ENCODE results near the gene ASF1B.
"Not testable (repeated sequence)": the region's sequence is repeated elsewhere in the genome, so short reads cannot be mapped to it uniquely, and the experiment has no call there.

The ASF1B gene

DNA sequence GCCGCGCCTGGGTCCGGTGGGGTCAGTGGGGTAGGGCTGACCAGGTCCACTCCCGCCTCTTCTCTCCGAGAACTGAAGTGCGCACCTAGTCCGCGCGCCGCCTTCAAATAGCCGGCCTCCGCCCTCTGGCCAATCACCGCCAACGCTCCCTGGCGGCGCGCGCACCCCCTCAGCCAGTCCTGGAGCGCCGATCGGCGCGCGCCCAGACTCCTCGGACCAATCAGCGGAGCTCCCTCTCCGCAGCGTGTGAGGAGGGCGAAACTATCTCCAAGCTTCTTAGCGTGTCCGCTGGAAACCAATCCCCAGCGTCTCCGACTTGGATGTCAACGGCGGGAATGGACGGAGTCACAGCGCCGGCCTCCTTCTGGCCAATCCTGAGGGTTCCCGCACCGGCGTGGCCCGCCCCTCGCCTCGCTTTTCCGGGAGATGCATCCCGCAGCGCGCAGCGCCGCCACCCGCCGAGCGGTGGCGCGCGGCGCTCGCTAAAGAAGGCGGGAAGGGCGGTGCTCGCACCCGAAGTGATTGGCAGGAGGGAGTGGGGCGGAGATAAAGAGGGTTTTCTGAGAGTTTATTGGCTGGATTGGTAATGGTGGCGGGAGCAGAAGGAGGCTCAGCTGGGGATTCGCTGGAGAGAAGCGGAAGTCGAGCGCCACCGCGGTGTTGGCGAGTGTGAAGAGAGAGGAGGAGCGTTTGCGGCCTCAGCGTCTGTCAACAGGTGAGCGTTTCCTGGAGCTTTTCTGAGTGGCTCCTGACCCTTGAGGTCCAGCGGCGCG lies at the start of gene ASF1B:
Gene ASF1B (minus strand): TSS at position 81 of the 773 bp plus-strand sequence. CDS start 133 bp downstream, outside the sequence.
- no peaks in the 10 kb centered on the region for H3K9me3 Mint-ChIP-seq
- DNase-seq: peak; percentile 99
- peak within 1 kb of the TSS; percentile 93 for H3K27ac Mint-ChIP-seq
- peaks cover 33% of the 10 kb centered on the region for H3K36me3 Mint-ChIP-seq
- peak within 1 kb of the TSS; percentile 80 for H3K4me3 Mint-ChIP-seq
- H3K4me1 Mint-ChIP-seq: peaks cover 57% of the 10 kb centered on the region
- H3K27me3 Mint-ChIP-seq: no peaks in the 10 kb centered on the region
- CTCF ChIA-PET: interaction anchor here (0.6 to 3.3 kb wide), 38 partner anchors 9 to 389 kb away, joined by 3 to 18 read pairs (median 4); no protein-coding TSS in a partner anchor

DNA sequence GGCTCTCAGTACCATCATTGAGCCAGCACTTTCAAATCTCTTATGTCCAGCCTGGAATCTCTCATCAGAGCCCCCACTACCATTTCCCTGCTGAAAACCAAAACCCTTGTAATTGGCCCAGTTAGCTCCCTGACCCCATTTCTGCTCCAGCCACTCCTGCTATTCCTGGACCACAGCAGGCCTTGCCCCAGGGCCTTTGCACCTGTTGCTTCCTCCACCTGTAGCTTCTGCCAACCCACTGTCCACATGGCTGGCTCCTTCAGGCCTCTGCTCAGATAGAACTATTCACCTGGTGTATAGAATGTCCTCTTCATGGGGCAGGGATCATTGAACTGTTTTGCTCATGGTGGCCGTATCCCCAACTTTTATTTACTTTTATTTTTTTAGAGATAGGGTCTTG lies 49.3 kb upstream of the ASF1B start:
- CTCF ChIA-PET: interaction anchor here (1.1 kb wide), 2 partner anchors 13 to 27 kb away, joined by 3 to 5 read pairs; no protein-coding TSS in a partner anchor
- not testable (repeated sequence) for H3K27ac Mint-ChIP-seq, H3K4me1 Mint-ChIP-seq, H3K27me3 Mint-ChIP-seq, H3K9me3 Mint-ChIP-seq, DNase-seq, H3K36me3 Mint-ChIP-seq, H3K4me3 Mint-ChIP-seq

DNA sequence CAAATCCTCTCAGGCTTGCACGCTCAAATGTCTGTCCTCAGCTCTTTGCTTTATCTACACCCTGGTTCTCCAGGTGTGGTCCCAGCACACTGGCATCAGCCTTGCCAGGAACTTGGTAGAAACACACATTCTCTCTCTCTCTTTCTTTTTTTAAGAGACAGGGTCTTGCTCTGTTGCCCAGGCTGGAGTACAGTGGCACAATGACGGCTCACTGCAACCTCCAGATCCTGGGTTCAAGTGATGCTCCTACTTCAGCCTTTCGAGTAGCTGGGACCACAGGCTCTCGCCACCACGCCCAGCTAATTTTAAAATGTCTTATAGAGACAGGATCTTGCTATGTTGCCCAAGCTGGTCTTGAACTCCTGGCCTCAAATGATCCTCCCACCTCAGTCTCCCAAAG lies 48.8 kb upstream of the ASF1B start:
- CTCF ChIA-PET: interaction anchor here (1.1 kb wide), 2 partner anchors 14 to 27 kb away, joined by 3 to 5 read pairs; no protein-coding TSS in a partner anchor
- Mint-ChIP-seq H3K36me3 (no peaks in the 10 kb centered on the region), H3K4me3 (no peak overlapping the region), H3K9me3 (no peaks in the 10 kb centered on the region), H3K27me3 (no peaks in the 10 kb centered on the region), H3K27ac (no peak overlapping the region), H3K4me1 (peaks cover under 1% of the 10 kb centered on the region)
- DNase-seq: no peak

DNA sequence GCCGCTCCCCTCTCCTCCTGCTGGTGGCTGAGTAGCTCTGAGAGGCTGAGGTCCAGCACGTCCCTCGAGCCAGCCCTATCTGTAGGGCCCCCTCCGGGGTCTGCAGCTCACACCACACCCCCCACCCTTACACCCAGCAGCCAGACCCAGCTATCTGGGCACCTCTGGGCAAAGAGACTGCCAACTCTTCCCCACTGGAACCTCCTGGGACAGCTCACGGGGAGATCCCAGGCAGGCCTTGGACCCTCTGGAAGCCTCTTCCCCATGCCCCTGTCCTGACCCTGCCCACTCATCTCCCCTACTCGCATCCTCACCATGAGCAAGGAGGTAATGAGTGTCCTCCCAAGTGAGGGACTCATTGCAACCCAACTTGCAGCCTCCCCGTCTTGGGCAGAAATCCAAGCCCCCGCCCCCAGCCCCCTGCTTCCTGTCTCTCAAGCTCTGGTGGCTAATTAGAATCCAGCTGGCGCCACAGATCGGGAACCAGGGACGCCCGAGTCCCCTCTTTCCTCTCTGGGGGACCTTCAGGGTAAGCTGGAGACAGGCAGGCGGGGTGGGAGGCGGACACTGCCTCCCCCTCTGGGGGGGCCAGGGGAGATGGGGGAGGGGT lies 47.5 kb upstream of the ASF1B start:
- Mint-ChIP-seq H3K9me3 (no peaks in the 10 kb centered on the region), H3K27ac (no peak overlapping the region), H3K27me3 (no peaks in the 10 kb centered on the region), H3K4me3 (no peak overlapping the region), H3K4me1 (no peaks in the 10 kb centered on the region), H3K36me3 (no peaks in the 10 kb centered on the region)
- CTCF ChIA-PET: interaction anchor here (0.6 kb wide), 1 partner anchor 126 kb away, joined by 4 read pairs; no protein-coding TSS in a partner anchor
- DNase-seq: no peak

DNA sequence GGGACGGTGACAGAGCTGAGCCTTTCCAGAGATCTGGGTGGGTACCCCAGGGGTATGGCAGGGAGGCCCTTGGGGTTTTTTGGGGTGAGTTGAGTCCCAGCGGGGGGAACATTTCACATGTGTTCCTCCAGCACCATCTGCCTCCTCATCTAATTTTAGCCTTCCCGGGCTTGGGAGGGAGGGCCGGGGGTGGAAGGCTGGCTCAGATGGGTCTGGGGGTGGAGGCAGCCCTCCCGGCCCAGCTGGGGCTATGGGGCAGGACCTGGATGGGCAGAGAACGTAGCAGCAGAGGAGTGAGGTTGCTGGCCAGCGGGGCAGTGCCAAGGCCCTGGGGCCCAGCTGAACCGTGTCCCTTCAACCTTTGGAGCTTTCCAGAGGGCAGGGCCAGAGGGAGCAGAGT lies 46.1 kb upstream of the ASF1B start:
- no peak overlapping the region for H3K27ac Mint-ChIP-seq
- CTCF ChIA-PET: no interaction called here
- no peaks in the 10 kb centered on the region for H3K36me3 Mint-ChIP-seq
- H3K9me3 Mint-ChIP-seq: no peaks in the 10 kb centered on the region
- no peaks in the 10 kb centered on the region for H3K27me3 Mint-ChIP-seq
- H3K4me3 Mint-ChIP-seq: no peak overlapping the region
- DNase-seq: no peak
- H3K4me1 Mint-ChIP-seq: no peaks in the 10 kb centered on the region

DNA sequence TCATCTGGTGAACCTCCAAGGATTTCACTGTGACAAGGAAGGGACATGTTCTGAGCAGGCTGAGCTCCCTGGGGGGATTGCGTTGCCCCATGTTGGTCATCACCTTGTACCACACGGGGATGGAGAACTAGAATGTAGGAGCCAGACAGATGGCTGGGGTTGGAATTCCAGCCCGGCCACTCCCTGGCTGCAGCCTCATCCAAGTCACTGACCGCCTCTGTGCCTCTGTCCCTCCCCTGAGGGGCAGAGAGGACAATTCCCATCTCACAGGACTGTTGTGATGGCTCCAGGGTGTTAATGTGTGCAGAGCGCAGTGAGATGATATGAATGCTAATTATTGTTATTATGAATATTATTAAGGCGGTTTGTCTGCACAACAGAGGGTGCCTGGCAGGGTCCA lies 45.5 kb upstream of the ASF1B start:
- no peak overlapping the region for H3K4me3 Mint-ChIP-seq
- H3K27me3 Mint-ChIP-seq: no peaks in the 10 kb centered on the region
- DNase-seq: no peak
- H3K4me1 Mint-ChIP-seq: no peaks in the 10 kb centered on the region
- no peaks in the 10 kb centered on the region for H3K36me3 Mint-ChIP-seq
- H3K27ac Mint-ChIP-seq: no peak overlapping the region
- H3K9me3 Mint-ChIP-seq: no peaks in the 10 kb centered on the region
- CTCF ChIA-PET: no interaction called here

DNA sequence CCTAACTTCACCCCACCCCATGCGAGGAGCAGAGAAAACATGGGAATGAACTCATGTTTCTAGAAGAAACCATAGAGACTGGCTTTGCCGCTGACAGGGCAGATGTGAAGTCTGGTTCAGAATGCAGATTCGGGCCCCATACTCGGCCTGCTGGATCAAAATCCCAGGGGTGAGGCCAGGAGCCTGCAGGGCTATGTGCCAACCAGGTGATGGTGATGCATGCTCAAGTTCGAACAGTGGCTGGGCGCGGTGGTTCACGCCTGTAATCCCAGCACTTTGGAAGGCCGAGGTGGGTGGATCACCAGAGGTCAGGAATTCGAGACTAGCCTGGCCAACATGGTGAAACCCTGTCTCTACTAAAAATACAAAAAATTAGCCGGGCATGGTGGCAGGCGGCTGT lies 44.8 kb upstream of the ASF1B start:
- CTCF ChIA-PET, H3K27ac Mint-ChIP-seq, H3K9me3 Mint-ChIP-seq, H3K4me1 Mint-ChIP-seq, H3K27me3 Mint-ChIP-seq, DNase-seq, H3K36me3 Mint-ChIP-seq, H3K4me3 Mint-ChIP-seq: not testable (repeated sequence)

DNA sequence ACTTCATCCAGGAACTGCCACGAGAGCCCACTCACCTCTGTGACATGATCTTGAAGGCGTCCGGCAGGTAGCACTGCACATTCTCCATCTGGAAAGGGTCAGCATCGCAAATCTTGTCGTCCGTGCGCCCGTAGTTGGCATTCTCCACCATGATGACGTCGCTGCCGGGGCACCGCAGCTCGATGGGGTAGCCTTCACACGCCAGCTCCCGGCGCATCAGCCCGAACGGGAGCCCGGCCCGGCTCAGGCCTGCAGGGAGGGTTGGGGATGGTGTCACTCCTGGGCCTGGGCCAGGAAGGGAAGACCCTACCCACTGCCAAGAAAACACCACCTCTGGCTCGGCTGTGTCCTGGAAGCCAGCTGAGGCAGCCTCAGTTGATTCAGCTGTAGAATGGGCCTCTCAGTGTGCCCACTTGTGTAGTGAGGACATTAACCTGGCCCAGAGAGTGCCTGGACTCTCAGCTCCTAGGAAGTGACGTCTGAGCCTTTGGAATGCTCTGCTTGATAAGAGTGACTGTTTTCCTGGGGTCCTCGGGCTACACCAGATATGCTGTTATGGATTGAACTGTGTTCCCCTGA lies 41.2 kb upstream of the ASF1B start:
- Mint-ChIP-seq H3K36me3 (peaks cover 3% of the 10 kb centered on the region), H3K4me3 (no peak overlapping the region), H3K27me3 (no peaks in the 10 kb centered on the region), H3K27ac (no peak overlapping the region), H3K4me1 (peaks cover 8% of the 10 kb centered on the region), H3K9me3 (no peaks in the 10 kb centered on the region)
- CTCF ChIA-PET: interaction anchor here (1.3 kb wide), 1 partner anchor 41 kb away, joined by 3 read pairs; the partner anchor contains the start of gene ASF1B
- no peak for DNase-seq

DNA sequence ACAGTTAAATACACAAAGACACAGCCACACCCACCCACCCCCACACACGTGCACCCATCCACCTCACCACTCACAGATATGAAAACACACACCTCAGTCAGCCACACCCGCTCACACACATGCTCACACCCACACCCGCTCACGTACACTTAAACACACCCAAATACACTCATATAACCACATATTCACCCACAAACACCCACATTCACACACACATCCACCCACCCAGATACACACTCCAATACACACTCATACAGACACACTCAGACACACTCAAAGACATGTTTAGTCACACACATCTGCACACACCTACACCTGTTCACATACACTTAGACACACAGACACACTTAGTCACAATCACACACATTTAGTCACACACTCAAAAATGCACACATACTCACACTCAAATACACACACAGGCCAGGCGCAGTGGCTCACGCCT lies 39.0 kb upstream of the ASF1B start:
- CTCF ChIA-PET: no interaction called here
- DNase-seq: no peak
- H3K27me3 Mint-ChIP-seq: no peaks in the 10 kb centered on the region
- no peaks in the 10 kb centered on the region for H3K9me3 Mint-ChIP-seq
- no peak overlapping the region for H3K27ac Mint-ChIP-seq
- no peak overlapping the region for H3K4me3 Mint-ChIP-seq
- peaks cover 8% of the 10 kb centered on the region for H3K4me1 Mint-ChIP-seq
- H3K36me3 Mint-ChIP-seq: peaks cover 14% of the 10 kb centered on the region

DNA sequence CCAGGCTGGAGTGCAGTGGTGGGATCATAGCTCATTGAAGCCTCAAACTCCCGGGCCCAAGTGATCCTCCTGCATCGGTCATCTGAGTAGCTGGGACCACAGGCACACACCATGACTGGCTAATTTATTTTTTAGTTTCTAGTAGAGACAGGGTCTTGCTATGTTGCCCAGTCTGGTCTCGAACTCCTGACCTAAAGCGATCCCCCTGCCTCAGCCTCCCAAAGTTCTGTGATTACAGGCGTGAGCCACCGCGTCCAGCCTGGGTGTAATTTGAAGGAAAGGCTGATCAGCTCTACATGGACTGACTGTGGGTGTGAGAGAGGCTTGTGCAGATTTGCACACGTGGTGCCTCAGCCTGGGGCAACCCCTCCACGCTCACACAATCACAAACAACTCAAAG lies 38.5 kb upstream of the ASF1B start:
- CTCF ChIA-PET: no interaction called here
- Mint-ChIP-seq H3K27ac (no peak overlapping the region), H3K36me3 (peaks cover 19% of the 10 kb centered on the region)

DNA sequence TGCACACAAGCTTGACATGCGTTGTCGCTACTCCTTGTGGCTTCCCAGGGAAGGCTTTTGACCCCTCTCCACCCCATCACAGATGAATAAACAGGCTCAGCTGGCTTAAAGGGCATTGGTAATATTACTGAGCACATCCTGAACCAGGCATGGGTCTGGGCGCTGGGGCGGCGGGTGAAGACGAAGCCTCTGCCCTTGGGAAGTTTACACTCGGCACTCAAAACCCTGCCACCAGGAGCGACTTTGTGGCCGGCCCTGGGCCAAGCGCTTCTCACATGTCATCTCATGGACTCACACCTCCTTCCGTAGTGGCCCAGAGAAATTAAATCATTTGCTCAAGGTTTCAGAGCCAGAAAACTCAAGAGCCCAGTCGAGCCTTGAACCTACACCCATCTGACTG lies 32.6 kb upstream of the ASF1B start:
- CTCF ChIA-PET: interaction anchor here (1.0 to 2.0 kb wide), 2 partner anchors 30 to 108 kb away, joined by 3 to 5 read pairs; no protein-coding TSS in a partner anchor

More for the DNA sequence above, 38.5 kb upstream of the ASF1B start:
- Mint-ChIP-seq H3K4me3 (no peak overlapping the region), H3K27me3 (no peaks in the 10 kb centered on the region), H3K9me3 (no peaks in the 10 kb centered on the region), H3K4me1 (peaks cover 8% of the 10 kb centered on the region)
- no peak for DNase-seq

DNA sequence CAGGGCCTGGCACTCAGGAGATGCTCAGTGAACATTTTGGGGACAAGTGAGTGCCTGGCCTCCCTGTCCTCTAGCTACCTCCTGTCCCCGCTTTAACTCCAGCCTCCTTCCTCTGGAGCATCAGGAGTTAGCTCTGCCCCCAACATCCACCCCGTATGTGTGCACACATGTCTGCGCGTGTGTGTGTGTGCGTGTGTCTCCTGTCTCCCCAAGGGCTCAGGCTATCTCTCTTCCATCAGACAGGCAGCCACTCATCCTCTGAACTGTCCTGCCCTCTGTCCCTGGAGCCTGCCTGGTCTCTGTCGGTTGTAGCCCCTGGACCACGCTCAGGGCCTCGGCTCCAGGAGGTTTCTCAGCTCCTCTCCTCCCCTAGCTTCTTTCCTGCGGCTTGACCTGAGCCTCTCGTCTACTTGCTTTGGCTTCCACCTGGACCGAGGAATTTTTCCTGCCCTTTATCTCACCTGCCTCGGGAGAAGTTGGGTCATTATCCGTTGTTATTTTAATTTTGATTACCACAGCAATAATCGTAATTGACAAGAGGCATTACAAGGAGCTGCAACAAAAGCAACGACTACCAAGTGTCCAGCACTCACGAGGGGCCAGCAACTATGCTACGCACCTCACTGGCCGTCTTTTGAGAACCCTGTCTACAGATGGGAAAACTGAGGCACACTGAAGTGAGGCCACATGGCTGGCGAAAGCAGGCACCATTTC lies 32.0 kb upstream of the ASF1B start:
- peaks cover 3% of the 10 kb centered on the region for H3K27me3 Mint-ChIP-seq
- H3K9me3 Mint-ChIP-seq: no peaks in the 10 kb centered on the region
- H3K27ac Mint-ChIP-seq: peak overlapping the region; percentile 25
- peaks cover 21% of the 10 kb centered on the region for H3K36me3 Mint-ChIP-seq
- DNase-seq: no peak
- peaks cover 31% of the 10 kb centered on the region for H3K4me1 Mint-ChIP-seq
- H3K4me3 Mint-ChIP-seq: no peak overlapping the region
- CTCF ChIA-PET: interaction anchor here (1.0 to 2.0 kb wide), 3 partner anchors 20 to 108 kb away, joined by 3 to 5 read pairs (median 3); no protein-coding TSS in a partner anchor

More for the DNA sequence above, 32.6 kb upstream of the ASF1B start:
- Mint-ChIP-seq H3K4me1 (peaks cover 31% of the 10 kb centered on the region), H3K4me3 (no peak overlapping the region), H3K36me3 (peaks cover 21% of the 10 kb centered on the region), H3K9me3 (no peaks in the 10 kb centered on the region), H3K27ac (no peak overlapping the region), H3K27me3 (peaks cover 3% of the 10 kb centered on the region)
- no peak for DNase-seq

DNA sequence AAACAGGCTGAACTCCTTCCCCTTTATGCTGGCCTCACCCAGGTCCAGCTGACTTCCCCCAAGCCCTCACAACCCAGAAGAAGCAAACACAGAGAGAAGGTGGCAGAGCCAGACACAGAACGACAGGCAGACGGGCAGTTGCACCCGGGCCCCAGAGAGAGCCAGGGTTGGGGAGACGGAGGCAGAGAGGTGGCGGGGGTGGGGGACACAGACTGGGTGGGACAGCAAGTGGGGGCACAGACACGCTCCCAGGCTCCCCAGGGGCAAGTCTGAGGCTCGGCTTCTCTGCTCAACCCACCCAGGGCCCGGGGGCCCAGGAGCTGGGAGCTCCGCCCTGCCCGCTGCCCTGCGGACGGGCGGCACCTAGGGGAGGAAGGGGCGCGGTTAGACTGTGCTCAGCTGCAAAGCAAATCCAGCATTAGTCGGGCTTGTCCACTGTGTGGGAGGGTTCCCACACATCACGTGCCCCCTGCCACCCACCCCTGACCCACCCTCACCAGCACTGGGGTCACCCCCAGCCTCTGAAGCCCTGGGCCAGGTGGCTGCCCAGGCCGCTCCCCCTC lies 31.3 kb upstream of the ASF1B start:
- H3K4me3 Mint-ChIP-seq: peak overlapping the region; percentile 70
- H3K27me3 Mint-ChIP-seq: peaks cover 3% of the 10 kb centered on the region
- H3K9me3 Mint-ChIP-seq: no peaks in the 10 kb centered on the region
- peak overlapping the region; percentile 89 for H3K27ac Mint-ChIP-seq
- H3K4me1 Mint-ChIP-seq: peaks cover 31% of the 10 kb centered on the region
- CTCF ChIA-PET: interaction anchor here (0.6 to 2.0 kb wide), 5 partner anchors 18 to 197 kb away, joined by 3 to 6 read pairs (median 3); no protein-coding TSS in a partner anchor
- peak; percentile 53 for DNase-seq
- peaks cover 21% of the 10 kb centered on the region for H3K36me3 Mint-ChIP-seq
